HG02623 (cell line): ENCODE measurements around the gene IFT88.

Source experiments
- ATAC-seq: cut with Tn5 transposase; IDR thresholded peaks from one replicate; pipeline ENCODE4 v1.9.1; 2021; ENCODE audit warnings: moderate library complexity; ENCODE audit not compliant: unreplicated experiment

Gene IFT88

DNA sequence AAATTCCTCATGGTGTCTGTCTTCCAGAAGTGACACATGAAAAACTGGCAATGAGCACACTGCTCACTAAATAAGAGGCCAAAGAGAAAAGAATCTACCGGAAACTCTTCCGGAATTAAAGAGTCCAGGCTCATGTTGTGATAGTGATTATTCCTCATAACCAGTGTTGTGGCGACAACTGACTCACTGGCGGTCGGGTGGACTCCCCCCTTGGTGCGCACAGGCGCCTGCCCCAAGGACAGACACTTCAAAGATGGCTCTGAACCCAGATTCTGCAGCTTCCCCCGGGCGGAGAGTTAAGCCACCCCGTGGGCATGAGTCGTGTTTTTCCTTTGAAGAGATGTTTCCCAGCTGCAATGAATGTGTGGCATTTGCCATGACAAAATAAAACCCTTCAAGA, 146.8 kb downstream of the IFT88 start:
- no peak for ATAC-seq

DNA sequence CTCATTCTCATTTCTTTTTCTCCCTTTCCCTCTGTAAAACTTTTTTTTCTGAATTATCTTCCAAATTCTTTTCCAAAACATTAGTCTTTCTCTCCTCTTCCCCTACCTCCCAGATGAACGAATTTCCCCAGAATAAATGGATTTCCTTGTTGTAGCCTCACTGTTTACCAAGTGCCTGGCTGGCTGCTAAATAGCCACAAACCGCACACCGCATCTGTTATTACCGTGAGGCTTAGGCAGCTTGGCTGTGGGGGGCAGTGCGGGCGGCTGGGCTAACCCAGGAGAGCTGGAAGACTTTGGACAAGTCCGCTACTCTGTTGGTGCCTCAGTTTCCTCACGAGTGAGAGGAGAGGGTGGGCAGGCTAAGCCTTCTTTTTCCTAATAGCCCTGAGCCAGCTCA, 147.2 kb downstream of the IFT88 start:
- no peak for ATAC-seq

DNA sequence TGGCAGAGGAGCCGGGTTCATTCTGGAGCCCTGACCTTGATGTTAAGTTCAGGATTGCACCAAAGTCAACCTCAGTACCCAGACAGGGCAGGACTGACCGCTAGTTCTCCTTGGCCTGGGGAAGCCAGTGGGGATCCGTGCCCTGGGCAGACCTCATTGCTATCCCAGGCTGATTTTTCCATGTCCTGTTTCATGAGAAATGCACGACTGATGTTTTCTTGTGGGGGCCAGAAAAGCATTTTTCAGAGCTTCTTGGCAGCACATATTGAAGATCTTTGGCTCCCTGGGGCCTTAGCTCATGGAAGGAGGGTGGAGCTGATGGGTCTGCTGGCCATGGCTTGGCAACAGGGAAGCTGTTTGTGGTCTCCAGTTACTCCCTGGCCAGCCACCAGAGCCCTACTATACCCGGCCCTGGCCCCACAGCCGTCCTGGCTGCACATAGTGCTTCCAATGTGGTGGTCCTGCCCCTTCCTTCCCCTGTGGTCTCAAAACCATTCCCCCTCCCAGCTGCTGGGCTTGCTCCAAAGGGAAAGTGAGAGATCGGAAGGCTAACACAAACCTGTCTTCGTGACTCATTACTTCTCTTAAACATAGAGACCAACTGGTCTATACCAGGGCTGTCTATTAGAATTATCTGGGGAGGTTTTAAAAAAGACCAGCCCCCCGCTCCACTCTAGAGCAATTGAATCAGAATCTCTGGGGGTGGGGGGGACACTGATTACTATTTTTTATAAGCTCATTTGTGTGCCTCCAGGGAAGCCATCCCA, 147.8 kb downstream of the IFT88 start:
- ATAC-seq, result no peak

DNA sequence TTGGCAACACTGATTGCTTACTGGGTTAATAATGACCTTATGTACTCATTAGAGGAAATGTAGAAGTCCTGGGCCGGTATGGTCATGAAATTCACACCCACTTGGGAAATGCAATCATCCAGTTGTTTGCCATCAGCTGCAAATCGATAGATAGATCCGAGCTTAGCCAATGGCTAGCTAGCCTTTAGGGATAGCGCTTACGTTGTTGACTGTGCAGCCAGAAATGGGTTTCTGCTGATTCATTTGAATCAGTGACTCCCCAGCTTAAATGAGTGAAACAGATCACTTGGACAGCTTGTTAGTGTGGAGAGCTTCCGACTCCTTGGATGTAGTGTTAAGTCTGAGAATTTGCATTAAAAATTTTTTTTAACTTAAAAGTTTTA, 148.4 kb downstream of the IFT88 start:
- no peak for ATAC-seq

DNA sequence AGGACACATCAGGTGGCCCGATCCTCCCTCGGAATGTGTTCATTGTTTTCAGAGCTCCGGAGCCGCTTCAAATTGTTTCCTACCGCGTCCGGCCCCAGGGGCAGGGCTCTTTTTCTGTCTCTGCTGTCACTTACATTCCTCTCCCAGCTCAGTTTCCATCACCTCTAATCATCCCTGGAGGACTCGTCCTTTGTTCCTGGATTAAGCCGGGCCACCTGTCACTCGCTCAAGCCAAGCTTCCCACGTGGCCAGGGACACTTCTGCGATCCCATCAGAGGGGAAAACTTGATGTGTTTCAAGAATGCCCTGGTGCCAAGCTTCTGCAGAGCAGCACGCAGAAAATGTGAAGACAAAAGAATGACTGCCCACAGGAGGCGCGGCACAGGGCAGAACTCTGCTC, 150.0 kb downstream of the IFT88 start:
- no peak for ATAC-seq

DNA sequence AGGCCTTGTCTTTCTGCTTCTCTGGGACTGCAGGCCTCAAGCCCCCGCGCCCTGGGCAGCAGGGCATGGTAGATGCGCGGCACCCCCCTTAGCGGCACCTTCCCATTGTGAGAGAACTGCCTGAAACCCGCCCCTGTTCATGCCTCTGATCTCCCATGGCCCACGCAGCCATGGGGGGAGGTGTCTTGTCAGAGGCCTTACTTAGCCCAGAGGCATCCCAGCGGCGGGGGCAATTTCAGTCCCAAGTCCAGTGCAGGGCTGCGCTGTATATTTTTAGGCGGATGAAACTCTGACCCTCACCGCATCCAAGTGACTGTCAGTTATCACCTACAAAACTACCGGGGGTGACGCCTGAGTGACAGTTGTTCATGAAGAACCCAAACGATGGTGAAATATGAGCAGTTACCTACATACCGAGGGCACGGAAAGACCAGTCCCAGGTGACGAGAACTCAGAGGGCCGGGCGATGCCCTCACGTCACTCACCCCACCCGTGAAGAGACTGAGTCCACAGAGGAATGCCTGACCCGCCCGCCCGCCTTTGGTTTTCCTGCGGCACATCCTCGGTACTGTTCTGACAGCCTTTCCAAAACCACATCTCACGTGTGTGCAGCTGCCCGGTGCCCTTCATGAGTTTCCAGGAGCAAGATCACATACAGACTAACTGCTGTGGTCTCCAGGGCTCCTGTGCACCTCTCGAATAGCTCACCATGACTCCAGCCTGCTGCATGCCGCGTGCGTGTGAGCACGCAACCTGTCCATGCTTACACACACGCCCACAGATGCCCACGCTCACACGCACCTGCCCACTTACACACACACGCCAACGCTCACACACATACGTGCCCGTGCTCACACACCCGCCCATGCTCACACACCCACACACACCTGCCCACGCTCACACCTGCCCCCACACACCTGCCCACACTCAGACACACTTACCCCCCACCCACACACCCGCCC, 150.9 kb downstream of the IFT88 start:
- no peak for ATAC-seq

DNA sequence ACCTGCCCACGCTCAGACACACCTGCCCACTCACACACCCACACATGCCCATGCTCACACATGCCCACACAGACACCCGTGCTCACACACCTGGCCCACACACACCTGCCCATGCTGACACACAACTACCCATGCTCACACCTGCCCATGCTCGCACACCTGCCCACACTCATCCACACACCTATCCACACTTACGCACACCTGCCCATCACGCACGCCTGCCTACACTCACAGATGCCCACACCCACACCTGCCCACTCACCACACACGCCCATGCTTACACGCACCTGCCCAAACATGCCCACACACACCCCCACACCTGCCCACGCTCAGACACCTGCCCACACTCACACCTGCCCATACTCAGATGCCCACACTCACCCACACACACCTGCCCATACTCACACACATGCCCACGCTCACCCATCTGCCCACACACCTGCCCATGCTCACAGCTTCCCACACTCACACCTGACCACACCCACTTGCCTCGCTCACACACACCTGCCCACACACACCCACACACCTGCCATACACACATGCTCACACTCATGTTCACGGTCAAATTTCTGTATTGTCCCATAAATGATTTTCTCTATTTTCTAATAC, 152.1 kb downstream of the IFT88 start:
- no peak for ATAC-seq

DNA sequence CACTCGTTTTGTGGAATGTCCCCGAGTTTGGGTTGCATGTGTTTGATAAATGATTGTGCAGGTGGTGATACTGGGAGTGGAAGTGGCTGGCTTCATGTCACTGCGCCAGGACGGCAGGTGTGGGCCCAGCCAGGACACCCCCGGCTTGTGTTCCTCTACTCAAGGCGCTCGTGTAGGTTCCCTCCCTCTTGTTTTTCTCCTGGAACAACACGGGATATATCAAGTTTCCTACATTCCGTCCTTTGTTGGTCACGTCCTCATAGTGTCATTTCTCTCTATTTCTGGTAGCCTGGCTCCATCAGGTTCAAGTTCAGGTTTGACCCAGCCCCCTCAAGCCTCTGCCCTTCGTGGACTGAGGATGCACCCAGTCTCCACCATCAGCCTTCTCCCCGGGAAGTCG, 152.8 kb downstream of the IFT88 start:
- no peak for ATAC-seq

DNA sequence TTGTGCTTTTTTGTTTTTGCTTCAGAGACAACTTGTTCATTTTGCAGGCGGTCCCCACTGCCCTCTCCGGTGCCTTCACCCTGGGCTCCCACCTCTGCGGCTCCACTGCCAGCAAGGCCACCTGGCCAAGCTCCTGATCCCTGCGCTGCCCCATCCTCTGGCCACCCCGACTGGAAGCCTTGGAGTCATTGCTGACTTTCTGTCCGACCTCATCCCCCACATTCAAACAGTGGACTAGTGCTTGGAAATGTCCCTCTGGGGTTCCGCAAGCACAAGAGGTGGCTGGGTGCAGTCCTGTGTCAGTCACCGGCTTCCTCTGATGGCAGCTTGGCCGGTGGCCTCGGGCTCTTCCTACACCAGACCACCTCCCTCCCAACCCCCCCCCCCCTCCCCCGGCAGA, 153.5 kb downstream of the IFT88 start:
- ATAC-seq, result no peak

DNA sequence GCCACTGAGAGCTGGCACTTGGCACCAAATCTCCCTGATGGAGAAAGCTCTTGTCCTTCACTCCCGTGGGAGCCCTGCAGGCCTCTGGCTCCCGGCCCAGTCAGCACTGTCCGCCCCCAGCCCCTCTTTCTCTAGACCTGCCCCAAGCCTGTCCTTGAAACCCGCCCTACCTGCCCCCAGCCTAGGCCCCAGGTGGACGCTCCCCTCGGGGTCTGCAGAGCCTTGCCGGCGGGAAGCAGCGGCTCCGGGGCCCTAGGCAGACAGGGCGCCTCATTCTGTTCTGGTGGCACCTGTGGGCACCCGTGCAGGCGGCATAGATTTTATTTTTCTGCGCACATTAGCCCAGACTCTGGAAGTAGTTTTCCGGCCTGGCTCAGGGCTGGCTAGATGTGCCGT, 154.1 kb downstream of the IFT88 start:
- no peak for ATAC-seq

DNA sequence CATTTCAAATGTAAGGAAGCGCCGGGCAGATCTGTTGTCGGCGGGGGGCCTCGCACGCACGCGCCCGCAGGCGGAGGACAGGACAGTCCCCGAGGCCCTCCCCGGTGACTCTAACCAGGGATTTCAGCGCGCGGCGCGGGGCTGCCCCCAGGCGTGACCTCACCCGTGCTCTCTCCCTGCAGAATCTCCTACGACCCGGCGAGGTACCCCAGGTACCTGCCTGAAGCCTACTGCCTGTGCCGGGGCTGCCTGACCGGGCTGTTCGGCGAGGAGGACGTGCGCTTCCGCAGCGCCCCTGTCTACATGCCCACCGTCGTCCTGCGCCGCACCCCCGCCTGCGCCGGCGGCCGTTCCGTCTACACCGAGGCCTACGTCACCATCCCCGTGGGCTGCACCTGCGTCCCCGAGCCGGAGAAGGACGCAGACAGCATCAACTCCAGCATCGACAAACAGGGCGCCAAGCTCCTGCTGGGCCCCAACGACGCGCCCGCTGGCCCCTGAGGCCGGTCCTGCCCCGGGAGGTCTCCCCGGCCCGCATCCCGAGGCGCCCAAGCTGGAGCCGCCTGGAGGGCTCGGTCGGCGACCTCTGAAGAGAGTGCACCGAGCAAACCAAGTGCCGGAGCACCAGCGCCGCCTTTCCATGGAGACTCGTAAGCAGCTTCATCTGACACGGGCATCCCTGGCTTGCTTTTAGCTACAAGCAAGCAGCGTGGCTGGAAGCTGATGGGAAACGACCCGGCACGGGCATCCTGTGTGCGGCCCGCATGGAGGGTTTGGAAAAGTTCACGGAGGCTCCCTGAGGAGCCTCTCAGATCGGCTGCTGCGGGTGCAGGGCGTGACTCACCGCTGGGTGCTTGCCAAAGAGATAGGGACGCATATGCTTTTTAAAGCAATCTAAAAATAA, 154.7 kb downstream of the IFT88 start:
- no peak for ATAC-seq

DNA sequence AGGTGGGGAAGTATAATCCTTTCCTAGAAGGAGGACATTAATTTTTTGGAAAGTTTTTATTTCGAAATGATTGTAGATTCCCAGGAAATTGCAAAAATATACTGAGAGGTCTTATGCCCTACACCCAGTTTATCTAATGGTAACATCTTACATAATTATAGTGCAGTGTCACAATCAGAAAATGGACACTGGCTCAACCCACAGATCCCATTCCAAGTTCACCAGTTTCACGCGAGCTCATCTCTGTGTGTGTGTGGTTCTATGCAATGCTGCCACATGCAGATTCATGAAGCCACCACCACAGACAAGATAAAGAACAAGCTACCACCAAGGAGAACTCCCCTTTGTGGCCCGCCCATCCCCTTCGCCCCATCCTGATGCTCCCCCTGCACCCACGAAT, 160.9 kb downstream of the IFT88 start:
- no peak for ATAC-seq

DNA sequence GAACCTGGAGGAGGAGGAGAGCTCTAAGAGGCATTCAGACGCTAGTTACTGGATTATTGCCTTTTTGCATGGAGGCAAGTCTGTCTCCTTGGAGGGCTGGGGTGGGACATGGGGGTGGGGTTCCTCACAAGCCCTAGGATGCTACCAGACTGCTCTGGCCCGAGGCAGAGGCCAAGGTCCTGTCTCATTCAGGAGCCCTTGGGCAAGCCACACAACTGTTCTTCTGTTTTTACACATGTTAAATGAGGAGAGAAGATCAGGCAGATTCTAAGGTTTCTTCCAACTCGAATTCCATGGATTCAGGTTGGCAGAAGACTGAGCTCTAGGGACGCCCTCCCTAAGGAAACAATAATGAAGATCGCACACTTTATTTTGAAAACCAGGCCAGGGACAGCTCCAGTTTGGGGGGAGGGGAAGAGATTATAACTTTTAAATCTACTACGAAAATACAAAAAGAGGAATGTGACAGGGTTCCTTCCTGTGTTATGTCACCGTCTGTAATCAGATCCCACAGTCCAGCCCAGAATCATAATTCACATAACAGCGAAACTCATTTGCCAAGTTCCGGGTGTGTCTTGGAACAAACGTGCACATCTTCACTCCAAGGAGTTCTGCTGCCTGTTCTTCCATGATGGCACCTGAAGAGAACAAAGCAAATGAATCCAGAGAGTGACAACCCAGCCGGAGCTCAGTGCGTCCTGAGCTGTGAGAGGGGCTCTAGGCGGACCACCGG, 161.8 kb downstream of the IFT88 start:
- no peak for ATAC-seq

DNA sequence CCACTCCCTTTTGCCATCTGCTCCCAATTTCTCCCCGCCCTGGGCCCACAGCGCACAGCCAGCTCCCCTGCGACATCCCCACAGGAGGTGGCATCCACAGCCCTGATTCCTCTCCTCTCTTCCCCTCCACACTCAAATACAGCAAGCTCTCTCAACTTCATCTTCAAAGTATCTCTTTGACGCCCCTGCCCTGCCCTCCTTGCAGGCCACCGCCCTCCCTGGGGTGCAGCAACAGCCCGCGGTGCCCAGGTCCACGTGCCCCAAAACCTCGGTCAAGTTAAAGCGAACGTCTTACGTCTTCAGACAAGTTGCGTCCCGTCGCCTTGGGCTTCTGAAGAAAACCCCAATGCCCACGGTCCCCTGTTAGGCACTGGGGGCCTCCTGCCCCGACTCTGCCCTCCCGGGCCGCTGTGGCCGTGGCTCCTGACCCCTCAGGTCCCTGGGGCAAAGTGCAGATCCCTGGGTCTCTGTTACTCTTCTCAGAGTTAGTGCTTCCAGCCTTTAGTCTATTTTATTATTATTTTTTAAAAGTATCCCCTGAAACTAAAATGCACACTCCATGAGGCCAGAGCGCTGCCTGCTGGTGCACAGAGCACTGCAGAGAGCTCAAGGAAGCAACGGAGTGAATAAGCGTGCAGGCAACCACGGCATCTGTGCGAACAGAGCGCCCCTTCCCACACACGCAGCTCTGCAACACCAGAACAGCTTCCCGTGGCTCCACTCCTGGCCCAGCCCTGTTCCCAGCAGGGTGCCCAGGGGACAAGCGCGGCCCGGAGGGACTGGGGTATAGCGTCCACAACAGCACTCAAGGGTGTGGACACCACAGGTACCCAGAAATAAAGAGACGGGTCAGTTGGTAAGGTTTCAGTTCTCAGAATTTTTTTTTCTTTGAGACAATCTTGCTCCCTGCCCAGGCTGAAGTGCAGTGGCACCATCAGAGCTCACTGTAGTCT, 163.0 kb downstream of the IFT88 start:
- ATAC-seq, result no peak

DNA sequence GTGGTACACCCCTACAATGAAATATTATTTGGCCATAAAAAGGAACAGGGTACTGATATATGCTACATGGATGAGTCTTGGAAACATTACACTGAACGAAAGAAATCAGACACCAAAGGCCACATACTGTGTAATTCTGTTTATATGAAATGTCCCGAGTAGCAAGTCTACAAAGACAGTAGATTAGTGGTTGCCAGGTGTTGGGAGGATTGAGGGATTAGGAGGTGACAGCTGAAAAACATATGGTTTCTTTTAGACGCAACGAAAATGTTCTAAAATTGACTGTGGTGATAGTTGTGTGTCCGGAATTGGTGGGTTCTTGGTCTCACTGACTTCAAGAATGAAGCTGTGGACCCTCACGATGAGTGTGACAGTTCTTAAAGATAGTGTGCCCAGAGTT, 171.7 kb downstream of the IFT88 start:
- ATAC-seq, result no peak

DNA sequence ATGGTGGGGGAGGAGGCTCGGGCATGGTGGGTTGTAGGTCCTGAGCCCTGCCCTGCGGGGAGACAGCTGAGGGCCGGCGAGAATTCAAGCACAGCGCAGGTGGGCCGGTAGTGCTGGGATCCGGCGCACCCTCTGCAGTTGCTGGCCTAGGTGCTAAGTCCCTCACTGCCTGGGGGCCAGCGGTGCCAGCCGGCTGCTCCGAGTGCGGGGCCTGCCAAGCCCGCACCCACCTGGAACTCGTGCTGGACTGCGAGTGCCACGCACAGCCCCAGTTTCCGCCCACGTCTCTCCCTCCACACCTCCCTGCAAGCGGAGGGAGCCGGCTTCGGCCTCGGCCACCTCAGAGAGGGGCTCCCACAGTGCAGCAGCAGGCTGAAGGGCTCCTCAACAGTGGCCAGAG, 173.1 kb downstream of the IFT88 start:
- ATAC-seq, result no peak
